ENCODE measurements around the gene XNDC1N.

DNA sequence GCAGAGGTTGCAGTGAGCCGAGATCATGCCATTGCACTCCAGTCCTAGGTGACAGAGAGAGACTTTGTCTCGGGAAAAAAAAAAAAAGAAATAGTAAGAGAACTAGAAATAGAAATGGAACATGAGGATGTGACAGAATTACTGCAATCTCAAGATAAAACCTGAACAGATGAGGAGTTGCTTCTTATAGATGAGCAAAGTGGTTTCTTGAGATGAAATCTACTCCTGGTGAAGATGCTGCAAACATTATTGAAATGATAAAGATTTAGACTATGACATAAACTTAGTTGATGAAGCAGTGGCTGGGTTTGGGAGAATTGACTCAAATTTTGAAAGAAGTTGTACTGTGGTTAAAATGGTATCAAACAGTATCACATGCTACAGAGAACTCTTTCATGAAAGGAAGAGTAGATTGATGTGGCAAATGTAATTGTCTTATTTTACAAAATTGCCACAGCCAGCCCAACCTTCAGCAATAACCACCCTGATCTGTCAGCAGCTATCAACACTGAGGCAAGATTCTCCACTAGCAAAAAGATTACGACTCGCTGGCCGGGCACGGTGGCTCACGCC, 13.7 kb downstream of the XNDC1N start:
- TF ChIP-seq POLR2A (IDR thresholded peaks at IDR 0.05), result no peak
- TF ChIP-seq, protein P1, sequence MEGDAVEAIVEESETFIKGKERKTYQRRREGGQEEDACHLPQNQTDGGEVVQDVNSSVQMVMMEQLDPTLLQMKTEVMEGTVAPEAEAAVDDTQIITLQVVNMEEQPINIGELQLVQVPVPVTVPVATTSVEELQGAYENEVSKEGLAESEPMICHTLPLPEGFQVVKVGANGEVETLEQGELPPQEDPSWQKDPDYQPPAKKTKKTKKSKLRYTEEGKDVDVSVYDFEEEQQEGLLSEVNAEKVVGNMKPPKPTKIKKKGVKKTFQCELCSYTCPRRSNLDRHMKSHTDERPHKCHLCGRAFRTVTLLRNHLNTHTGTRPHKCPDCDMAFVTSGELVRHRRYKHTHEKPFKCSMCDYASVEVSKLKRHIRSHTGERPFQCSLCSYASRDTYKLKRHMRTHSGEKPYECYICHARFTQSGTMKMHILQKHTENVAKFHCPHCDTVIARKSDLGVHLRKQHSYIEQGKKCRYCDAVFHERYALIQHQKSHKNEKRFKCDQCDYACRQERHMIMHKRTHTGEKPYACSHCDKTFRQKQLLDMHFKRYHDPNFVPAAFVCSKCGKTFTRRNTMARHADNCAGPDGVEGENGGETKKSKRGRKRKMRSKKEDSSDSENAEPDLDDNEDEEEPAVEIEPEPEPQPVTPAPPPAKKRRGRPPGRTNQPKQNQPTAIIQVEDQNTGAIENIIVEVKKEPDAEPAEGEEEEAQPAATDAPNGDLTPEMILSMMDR (IDR thresholded peaks at IDR 0.05), result no peak
- no peak for TF ChIP-seq POLR2AphosphoS5 (IDR thresholded peaks at IDR 0.05)
